ENCODE results near the gene IZUMO4.

DNA sequence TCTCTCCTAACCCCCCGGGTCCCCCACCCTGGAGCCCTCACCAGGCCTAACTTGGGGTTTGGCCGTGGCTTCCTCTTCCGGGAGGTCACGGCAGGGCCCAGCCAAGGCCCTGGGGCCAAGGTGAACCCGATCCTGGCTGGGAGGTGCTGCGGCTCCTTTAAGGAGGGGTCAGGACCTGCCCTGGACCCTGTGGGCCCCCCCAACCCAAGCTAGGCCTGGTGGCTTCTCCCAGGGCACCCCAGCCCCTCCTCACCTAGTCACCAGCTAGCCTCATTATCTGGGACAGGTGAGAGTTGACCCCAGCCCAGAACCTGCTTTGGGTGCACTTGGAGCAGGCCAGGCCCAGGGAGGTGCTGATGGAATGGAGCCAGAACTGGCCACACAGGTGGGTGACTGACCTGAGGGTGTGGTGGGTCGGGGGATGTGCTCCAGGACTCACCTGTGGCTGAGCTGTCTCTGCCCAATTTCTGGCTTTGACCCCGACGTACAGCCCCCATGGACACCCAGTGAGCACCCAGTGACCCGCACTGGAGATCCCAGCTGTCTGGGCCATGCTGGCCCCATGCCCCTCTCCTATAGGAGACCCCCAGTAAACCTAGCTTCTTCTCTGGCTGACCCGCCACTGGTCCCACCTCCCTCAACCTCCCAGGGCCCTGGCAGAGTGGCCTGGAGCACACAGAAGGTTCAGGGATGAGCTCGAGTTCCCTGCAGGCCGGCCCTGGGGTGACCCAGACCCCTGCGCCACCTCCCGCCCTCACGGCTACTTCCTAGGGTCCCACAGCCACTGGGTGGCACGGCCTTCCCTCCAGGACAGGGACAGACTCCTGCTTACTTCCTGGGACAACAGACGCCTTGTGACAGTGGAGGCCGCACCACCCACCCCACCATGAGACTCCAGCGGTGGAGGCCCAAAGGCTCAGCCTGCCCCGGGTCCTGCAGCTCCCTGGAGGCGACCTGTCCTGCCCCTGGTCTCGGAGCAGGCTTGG is 38.9 kb upstream of the IZUMO4 start:
- TF ChIP-seq, protein P1, sequence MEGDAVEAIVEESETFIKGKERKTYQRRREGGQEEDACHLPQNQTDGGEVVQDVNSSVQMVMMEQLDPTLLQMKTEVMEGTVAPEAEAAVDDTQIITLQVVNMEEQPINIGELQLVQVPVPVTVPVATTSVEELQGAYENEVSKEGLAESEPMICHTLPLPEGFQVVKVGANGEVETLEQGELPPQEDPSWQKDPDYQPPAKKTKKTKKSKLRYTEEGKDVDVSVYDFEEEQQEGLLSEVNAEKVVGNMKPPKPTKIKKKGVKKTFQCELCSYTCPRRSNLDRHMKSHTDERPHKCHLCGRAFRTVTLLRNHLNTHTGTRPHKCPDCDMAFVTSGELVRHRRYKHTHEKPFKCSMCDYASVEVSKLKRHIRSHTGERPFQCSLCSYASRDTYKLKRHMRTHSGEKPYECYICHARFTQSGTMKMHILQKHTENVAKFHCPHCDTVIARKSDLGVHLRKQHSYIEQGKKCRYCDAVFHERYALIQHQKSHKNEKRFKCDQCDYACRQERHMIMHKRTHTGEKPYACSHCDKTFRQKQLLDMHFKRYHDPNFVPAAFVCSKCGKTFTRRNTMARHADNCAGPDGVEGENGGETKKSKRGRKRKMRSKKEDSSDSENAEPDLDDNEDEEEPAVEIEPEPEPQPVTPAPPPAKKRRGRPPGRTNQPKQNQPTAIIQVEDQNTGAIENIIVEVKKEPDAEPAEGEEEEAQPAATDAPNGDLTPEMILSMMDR (IDR thresholded peaks at IDR 0.05; ENCODE audit: insufficient read depth, low read depth, low read length), result no peak
- no peak for TF ChIP-seq EZH2 (IDR thresholded peaks at IDR 0.05; ENCODE audit: insufficient read depth, low read length)

Measured in astrocyte (in vitro differentiated cells and primary cell).